GM13976 (cell line): ENCODE results near the gene PHPT1.
A peak's percentile ranks its signal among the peaks of the same experiment; 100 is the strongest.
"Not testable (repeated sequence)": the region's sequence is repeated elsewhere in the genome, so short reads cannot be mapped to it uniquely, and the experiment has no call there.

ENCODE experiments used
- DNase-seq: peaks from one replicate; pipeline ENCODE4 v3.0.0; 2012; ENCODE audit warnings: low spot score
- in situ Hi-C: fragments of 300-500 bp; cut with MboI; formaldehyde crosslinking; loops from one replicate; pipeline ENCODE4 v1.12.0; 2022; ENCODE audit warnings: low sequenced_read_pairs, mixed read lengths, inconsistent platforms; ENCODE audit not compliant: unreplicated experiment
- TF ChIP-seq, protein P1 (sequence below): IDR thresholded peaks from 2 replicates; pipeline ENCODE4 v1.5.1; 2012; ENCODE audit warnings: borderline replicate concordance, mild to moderate bottlenecking; ENCODE audit not compliant: insufficient read depth; ENCODE audit errors: extremely low read depth, missing control alignments, control extremely low read depth

PHPT1 gene

GRCh38 chr9:136840877-136841645 is 8.1 kb upstream of the PHPT1 start:
- DNase-seq, result no peak
- in situ Hi-C loops, result no loop called here
- TF ChIP-seq, protein P1, sequence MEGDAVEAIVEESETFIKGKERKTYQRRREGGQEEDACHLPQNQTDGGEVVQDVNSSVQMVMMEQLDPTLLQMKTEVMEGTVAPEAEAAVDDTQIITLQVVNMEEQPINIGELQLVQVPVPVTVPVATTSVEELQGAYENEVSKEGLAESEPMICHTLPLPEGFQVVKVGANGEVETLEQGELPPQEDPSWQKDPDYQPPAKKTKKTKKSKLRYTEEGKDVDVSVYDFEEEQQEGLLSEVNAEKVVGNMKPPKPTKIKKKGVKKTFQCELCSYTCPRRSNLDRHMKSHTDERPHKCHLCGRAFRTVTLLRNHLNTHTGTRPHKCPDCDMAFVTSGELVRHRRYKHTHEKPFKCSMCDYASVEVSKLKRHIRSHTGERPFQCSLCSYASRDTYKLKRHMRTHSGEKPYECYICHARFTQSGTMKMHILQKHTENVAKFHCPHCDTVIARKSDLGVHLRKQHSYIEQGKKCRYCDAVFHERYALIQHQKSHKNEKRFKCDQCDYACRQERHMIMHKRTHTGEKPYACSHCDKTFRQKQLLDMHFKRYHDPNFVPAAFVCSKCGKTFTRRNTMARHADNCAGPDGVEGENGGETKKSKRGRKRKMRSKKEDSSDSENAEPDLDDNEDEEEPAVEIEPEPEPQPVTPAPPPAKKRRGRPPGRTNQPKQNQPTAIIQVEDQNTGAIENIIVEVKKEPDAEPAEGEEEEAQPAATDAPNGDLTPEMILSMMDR, result no peak

DNA sequence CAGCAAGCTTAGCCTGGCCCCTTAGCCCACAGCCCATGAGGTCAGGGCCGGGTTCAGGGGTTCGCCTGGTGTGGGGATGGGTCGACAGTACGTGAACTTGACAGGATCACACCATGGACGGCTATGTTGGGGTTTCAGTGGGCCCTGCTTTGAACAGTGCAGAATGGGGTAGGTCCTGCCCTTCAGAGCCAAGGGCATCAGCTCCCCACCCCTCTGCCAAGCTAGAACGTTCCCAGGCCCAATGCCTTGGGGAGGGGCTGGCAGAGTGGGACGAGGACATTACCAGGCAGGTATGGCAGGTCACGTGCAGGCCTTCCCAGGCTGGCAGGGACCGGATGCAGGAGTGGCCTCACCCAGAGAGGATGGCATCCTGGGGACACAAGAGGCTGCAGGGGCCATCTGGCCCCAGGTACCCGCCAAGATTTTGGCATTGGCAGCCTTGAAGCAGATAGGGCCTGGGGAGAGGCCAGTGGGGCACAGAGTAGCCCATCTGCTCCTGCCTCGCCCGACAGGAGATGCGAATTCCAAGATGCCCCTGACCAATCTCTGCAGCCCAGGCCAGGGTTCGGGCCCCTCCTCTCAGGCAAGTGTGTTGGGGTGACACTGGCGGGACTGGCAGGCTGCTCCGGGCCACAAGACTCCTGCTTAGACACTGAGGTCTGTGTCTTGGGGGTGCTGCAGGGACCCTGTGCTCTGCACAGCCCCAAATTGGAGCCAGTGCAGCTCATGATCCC is 7.4 kb upstream of the PHPT1 start:
- DNase-seq, result not testable (repeated sequence)

DNA sequence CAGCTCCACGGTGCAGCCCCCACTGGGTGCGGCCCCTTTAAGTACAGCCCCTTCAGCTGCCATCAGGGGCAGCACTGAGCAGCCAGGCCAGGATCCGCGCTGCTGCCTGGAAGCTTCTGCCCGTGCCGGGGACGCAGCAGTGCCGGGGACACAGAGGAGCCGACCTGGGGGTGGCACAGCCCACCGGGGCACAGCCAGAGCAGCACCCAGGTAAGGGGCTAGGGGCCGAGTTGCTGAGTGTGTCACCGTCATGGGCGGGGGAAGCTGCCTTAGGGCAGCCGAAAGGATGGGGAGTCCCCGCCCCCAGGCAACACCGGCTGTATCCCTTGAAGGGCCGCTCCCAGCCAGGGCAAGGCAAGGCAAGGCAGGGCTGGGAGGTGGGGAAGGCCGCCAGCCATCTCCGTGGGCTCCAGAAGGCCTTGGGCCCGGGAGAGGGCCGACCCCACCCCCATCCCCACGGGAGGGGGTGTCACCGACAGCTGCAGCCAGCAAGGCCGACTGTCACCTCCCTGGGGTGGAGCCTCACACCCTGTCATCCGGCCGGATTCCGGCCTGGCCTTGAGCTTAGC is 6.7 kb upstream of the PHPT1 start, which contains the start of gene AJM1:
Gene AJM1, plus strand, starts transcription at position 99 of the 569 bp plus-strand sequence. CDS start 1,937 bp downstream, outside the sequence.
- in situ Hi-C loops, result not testable (repeated sequence)
- peak; percentile 89 for DNase-seq
- TF ChIP-seq, protein P1, result peak; percentile 98

More for the DNA sequence above, 7.4 kb upstream of the PHPT1 start:
- in situ Hi-C loops, result not testable (repeated sequence)

- in situ Hi-C loops, DNase-seq: not testable (repeated sequence)
Observed at GRCh38 chr9:136843159-136843800, 5.9 kb upstream of the PHPT1 start.

DNA sequence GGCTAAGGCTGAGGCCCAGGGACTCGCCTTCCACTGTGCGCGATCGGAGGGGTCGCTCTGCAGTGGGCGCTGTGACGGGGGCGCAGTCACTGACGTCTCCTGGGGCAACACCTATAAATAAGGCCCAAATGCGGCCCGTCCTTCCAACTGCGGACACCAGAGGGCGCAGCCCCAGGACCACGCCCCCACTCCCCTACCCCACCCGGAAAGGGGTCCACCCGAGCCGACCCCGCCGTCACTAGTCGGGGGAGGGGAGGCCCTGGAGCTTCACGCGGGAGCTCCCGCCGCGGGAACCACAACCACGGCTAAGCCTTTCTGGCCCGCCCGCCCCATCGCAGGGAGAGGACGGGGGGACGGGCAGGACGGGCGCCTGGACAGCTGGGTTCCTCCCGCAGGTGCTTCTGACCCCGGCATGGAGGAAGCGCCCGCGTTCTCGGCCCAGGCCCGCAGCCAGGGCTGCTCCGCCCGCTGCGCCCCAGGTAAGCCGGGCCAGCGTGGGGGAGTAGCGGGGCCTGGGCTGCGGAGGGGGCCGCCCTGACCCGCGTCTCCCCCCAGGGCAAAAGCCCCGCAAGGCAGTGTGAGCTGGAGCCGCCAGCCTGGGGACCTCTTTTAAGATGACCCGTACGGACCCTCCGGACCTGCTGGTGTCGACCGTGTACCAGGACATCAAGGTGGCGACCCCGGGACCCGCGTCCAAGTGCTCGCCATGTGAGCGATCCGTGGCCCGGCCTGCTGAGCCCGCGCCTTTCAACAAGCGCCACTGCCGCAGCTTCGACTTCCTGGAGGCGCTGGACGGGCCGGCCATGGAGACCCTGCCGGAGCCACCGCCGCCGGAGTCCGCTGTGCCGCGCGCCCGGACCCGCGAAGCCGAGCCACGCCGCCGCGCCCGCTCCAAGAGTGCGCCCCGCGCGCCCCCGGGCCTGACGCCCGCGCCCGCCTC is 5.1 kb upstream of the PHPT1 start:
- DNase-seq, in situ Hi-C loops: not testable (repeated sequence)
- TF ChIP-seq, protein P1, result peak; percentile 47

GRCh38 chr9:136844761-136845464 is 4.3 kb upstream of the PHPT1 start:
- TF ChIP-seq, protein P1, result no peak
- DNase-seq, result no peak
- in situ Hi-C loops, result no loop called here
